Testis (tissue), 2 donors: Measurements from ENCODE around the gene HNF1A.

ENCODE experiments used
- POLR2A ChIP-seq: fragments of 450-650 bp; IDR thresholded peaks from one replicate; pipeline ENCODE4 v1.6.1; 2017; ENCODE audit warnings: antibody characterized with exemption, mild to moderate bottlenecking, moderate library complexity
- TF ChIP-seq, protein P1 (sequence below), 3 experiments: fragments of 450-650 bp in 2 of 3; fragments of 200-600 bp in 1 of 3; sonication (generic) in 1 of 3; IDR thresholded peaks; one replicate each; pipeline ENCODE4 v1.5.1; 2016 to 2019; ENCODE audit warnings: antibody characterized with exemption in 3 of 3, mild to moderate bottlenecking in 2 of 3, moderate library complexity in 1 of 3

DNA sequence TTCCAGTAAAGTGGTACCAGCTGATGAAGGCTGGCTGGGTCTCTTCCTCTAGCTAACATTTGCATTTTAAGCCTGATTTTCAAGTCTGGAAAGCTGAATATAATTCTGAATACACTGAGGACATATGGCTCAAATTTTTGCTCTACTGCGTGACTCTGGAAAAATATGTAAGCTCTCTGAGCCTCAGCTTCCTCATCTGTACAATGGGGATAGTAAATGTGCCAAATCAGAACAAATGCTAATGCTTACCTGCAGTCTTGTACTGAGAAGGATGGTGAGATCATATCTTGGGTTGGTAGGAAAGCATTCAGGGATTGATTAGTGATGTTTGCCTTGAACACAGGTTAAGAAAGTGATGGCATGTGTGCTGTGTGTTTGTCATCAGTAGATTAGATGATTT lies 14.6 kb downstream of the HNF1A start:
- TF ChIP-seq, protein P1, sequence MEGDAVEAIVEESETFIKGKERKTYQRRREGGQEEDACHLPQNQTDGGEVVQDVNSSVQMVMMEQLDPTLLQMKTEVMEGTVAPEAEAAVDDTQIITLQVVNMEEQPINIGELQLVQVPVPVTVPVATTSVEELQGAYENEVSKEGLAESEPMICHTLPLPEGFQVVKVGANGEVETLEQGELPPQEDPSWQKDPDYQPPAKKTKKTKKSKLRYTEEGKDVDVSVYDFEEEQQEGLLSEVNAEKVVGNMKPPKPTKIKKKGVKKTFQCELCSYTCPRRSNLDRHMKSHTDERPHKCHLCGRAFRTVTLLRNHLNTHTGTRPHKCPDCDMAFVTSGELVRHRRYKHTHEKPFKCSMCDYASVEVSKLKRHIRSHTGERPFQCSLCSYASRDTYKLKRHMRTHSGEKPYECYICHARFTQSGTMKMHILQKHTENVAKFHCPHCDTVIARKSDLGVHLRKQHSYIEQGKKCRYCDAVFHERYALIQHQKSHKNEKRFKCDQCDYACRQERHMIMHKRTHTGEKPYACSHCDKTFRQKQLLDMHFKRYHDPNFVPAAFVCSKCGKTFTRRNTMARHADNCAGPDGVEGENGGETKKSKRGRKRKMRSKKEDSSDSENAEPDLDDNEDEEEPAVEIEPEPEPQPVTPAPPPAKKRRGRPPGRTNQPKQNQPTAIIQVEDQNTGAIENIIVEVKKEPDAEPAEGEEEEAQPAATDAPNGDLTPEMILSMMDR (IDR thresholded peaks at IDR 0.05): no peak
- no peak for TF ChIP-seq POLR2A
